ENCODE data around the gene CD300E. TPM values are rescaled to one million over a fixed set of nuclear protein-coding genes. Genes with fewer than 3 reads are reported as not detected.

The CD300E gene
- total RNA-seq, 1 experiment from 2014 or later = not detected

GRCh38 chr17:74604761-74605160 is 18.8 kb downstream of the CD300E start:
- H3K27me3 ChIP-seq (ENCODE audit: insufficient read depth, low read length) = peaks cover 65% of the 10 kb centered on the region
- H2AFZ ChIP-seq (ENCODE audit: low read depth, low read length, poor library complexity, severe bottlenecking) = no peak overlapping the region
- H3K9me3 ChIP-seq (ENCODE audit: control insufficient read depth in 1 of 2, insufficient read depth in 1 of 2, low read depth in 1 of 2, low read length in 2 of 2) = no peaks in the 10 kb centered on the region
- no peaks in the 10 kb centered on the region for H3K9me2 ChIP-seq (ENCODE audit: insufficient read depth)
- no peak overlapping the region for H3K4me3 ChIP-seq (replicated peaks in 1 of 2; ENCODE audit: low read depth in 1 of 2, low read length in 2 of 2)
- no peaks in the 10 kb centered on the region for H3K79me2 ChIP-seq (ENCODE audit: insufficient read depth, low read length)
- ATAC-seq (no peak), DNase-seq (ENCODE audit: low read depth, low spot score) (no peak)
- H3K9ac ChIP-seq (ENCODE audit: low read length) = no peak overlapping the region
- H4K20me1 ChIP-seq (ENCODE audit: insufficient read depth) = no peaks in the 10 kb centered on the region
- no peak overlapping the region for H3K27ac ChIP-seq (ENCODE audit: low read depth, low read length)
- no peak overlapping the region for H3K4me2 ChIP-seq (ENCODE audit: low read length)
- POLR2A ChIA-PET = interaction anchor here (1.0 kb wide), 1 partner anchor 14 kb away, joined by 3 read pairs; no protein-coding TSS in a partner anchor
- peaks cover 0 to 8% of the 10 kb centered on the region in 2 experiments; a peak in 1 of 4 replicates for H3K4me1 ChIP-seq (ENCODE audit: control insufficient read depth in 1 of 2, insufficient read depth in 2 of 2, low read length in 2 of 2)
- no TSS peak for BruUV-seq (replicated peaks)
- no peak for TF ChIP-seq ZBTB33 (IDR thresholded peaks at IDR 0.05; ENCODE audit: extremely low read depth, insufficient replicate concordance, low read length)
- no peak for TF ChIP-seq CEBPB (IDR thresholded peaks at IDR 0.05; ENCODE audit: low read depth)
- no peak for TF ChIP-seq YY1 (IDR thresholded peaks at IDR 0.05; ENCODE audit: extremely low read depth, insufficient replicate concordance, low read depth, low read length)
- TF ChIP-seq FOSL1 (IDR thresholded peaks at IDR 0.05; ENCODE audit: low read depth) = no peak
- TF ChIP-seq SRF (IDR thresholded peaks at IDR 0.05; ENCODE audit: low read depth) = no peak
- no peak for TF ChIP-seq SP1 (IDR thresholded peaks at IDR 0.05; ENCODE audit: low read depth)
- no peak for TF ChIP-seq ZNF274 (IDR thresholded peaks at IDR 0.05; ENCODE audit: low read depth, low read length)
- no peak for TF ChIP-seq CBX3 (IDR thresholded peaks at IDR 0.05; ENCODE audit: low read depth)
- no peak for TF ChIP-seq ATF3 (IDR thresholded peaks at IDR 0.05)
- RAD21 ChIA-PET (ENCODE audit: low non-redundant PET in 1 of 2, low total read pairs in 2 of 2, uncharacterized antibody in 2 of 2, unreplicated experiment in 2 of 2) = no interaction called here
- intact Hi-C loops (cut with micrococcal nuclease) = loop anchor here (10.0 kb wide), 1 partner anchor 300 kb away; no protein-coding TSS in a partner anchor
- no peaks in the 10 kb centered on the region for H3K36me3 ChIP-seq (ENCODE audit: control insufficient read depth in 1 of 2, insufficient read depth in 2 of 2, low read length in 2 of 2)
- CTCF ChIA-PET = interaction anchor here (1.4 to 3.1 kb wide), 4 partner anchors 39 to 237 kb away, joined by 4 to 20 read pairs (median 10); partner anchors contain the start of gene GPR142

All from HCT116 (cell line).